GM12865 (cell line): ENCODE data around the gene PRG2.
"Not testable (repeated sequence)": the region's sequence is repeated elsewhere in the genome, so short reads cannot be mapped to it uniquely, and the experiment has no call there.

ENCODE experiments used
- DNase-seq: peaks from one replicate; pipeline ENCODE4 v3.0.0; 2010; ENCODE audit warnings: low read depth
- H3K4me3 ChIP-seq: 2 replicates; pipeline ENCODE4 v1.5.1; 2011; ENCODE audit warnings: mild to moderate bottlenecking, low read depth, low read length, control low read depth
- TF ChIP-seq, protein P1 (sequence below): IDR thresholded peaks from 2 replicates; pipeline ENCODE4 v1.5.1; 2011; ENCODE audit warnings: low read length, control low read depth, low read depth, inconsistent platforms; ENCODE audit not compliant: insufficient read depth; ENCODE audit errors: missing control alignments

PRG2 gene

DNA sequence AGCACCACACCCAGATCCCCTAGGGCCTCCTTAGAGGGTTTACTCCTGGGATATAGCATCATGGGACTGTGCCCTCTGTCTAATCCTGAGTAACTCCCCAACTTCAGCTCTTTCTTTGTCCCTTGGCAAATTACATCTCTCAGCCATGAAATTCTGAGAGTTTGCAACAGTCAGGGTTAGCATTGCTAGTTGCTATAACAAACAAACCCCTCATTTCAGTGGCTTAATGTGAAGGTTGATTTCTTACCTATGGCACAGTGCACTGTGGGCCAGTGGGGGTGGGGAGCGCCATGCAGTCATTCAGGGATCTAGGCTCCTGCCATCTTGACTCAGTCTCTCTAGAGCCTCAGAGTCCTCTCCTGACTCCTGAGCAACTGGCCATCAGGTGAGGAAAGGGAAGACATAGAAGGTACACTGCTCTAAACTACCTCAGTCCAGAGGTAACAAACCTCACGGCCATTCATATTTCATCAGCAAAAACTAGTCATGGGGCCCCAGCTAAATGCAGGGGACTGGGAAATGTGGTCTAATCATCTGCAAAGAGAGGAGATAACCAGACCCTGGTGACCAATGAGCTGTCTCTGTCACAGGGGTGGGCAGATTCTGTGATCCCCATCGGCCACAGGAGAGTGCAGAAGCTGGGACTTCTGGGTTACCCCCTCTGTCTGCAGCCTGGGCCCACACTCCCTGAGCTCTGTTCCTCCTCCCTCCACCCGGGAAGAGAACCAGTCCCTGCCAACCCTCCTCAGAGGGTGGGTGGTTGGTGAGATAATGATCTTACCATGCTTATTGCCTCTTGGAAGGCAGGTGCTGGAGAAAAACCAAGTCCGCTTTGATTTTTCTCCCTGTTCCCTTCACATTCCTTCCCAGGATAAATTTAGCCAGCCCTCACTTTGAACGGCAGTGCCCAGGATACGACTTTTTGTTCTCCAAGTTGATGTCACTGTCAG, 27.0 kb downstream of the PRG2 start:
- no peak overlapping the region for H3K4me3 ChIP-seq
- TF ChIP-seq, protein P1, sequence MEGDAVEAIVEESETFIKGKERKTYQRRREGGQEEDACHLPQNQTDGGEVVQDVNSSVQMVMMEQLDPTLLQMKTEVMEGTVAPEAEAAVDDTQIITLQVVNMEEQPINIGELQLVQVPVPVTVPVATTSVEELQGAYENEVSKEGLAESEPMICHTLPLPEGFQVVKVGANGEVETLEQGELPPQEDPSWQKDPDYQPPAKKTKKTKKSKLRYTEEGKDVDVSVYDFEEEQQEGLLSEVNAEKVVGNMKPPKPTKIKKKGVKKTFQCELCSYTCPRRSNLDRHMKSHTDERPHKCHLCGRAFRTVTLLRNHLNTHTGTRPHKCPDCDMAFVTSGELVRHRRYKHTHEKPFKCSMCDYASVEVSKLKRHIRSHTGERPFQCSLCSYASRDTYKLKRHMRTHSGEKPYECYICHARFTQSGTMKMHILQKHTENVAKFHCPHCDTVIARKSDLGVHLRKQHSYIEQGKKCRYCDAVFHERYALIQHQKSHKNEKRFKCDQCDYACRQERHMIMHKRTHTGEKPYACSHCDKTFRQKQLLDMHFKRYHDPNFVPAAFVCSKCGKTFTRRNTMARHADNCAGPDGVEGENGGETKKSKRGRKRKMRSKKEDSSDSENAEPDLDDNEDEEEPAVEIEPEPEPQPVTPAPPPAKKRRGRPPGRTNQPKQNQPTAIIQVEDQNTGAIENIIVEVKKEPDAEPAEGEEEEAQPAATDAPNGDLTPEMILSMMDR = no peak
- DNase-seq = no peak

DNA sequence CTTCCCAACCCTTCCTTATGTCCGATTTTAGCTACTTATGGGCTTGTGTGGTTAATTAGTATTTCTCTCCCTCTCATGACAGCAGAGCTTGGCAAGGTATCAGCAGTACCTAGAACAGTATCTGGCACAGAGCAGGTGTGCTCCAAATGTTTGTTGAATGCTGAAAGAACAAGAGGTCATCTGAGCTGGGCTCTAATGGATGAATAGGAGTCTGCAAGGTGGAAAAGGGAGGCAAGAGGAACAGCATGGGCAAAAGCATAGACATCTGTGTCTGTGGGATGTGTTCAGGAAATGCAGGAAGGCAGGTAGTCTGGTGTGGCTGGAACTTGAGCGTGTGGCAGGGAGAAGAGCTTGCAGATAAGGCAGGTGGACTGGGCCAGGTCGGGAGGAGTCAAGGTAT, 28.5 kb downstream of the PRG2 start:
- TF ChIP-seq, protein P1 = no peak

DNA sequence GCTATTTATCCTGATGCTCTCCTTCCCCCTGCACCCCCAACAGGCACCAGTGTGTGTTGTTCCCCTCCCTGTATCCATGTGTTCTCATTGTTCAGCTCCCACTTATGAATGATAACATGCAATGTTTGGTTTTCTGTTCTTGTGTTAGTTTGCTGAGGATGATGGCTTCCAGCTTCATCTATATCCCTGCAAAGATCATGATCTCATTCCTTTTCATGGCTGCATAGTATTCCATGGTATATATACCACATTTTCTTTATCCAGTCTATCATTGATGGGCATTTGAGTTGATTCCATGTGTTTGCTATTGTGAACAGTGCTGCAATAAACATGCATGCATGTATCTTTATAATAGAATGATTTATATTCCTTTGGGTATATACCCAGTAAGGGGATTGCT, 29.0 kb downstream of the PRG2 start:
- H3K4me3 ChIP-seq, DNase-seq: not testable (repeated sequence)

More for the DNA sequence above, 28.5 kb downstream of the PRG2 start:
- H3K4me3 ChIP-seq = no peak overlapping the region
- no peak for DNase-seq

DNA sequence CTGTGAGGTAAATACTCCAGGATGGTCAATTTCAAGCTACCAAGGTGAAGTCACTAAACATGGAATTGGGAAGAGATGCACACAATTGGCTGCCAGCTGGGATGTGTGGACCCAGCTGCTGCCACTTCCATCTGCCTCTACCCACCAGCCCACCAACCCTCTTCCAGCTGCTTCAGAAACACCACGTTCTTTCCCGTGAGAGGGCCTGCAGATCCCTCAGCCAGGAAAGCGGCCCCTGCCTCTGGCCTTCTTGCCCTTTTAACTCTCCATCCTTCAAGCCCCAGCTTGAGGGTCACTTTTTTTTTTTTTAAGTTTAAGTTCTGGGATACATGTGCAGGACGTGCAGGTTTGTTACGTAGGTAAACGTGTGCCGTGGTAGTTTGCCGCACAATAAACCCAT, 29.5 kb downstream of the PRG2 start:
- no peak for DNase-seq
- H3K4me3 ChIP-seq = no peak overlapping the region
- TF ChIP-seq, protein P1 = no peak

DNA sequence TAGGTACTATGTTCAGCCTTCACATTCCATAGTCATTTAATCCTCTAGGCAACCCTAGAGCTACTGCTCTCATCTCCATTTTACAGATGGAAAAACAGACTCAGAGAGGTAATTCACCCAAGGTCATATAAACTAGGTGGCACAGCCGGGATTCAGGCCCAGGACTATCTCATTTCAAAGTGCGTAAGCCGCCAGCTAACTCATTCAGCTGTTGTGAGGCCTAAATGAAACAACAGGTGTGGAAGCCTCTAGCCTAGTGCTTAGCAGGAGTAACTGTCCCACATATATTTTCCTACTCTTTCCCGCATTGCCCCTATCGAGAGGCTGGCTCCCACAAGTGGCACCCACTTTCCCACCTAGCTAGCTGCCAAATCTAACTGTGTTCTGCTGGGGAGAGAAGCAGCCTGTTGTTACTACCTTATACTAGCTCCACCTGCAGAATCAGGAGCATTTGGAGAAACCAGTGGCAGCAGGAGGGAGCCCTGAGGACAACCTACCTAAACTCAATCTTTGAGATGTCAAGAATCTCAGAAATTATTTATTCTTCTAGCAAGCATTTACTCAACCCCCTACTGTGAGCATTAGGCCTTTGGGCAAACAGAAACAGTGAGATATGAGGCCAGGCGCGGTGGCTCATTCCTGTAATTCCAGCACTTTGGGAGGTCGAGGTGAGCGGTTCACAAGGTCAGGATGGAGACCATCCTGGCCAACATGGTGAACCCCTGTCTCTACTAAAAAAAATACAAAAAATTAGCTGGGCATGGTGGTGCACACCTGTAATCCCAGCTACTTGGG, 30.4 kb downstream of the PRG2 start:
- TF ChIP-seq, protein P1 = no peak
- DNase-seq = no peak
- H3K4me3 ChIP-seq = no peak overlapping the region

DNA sequence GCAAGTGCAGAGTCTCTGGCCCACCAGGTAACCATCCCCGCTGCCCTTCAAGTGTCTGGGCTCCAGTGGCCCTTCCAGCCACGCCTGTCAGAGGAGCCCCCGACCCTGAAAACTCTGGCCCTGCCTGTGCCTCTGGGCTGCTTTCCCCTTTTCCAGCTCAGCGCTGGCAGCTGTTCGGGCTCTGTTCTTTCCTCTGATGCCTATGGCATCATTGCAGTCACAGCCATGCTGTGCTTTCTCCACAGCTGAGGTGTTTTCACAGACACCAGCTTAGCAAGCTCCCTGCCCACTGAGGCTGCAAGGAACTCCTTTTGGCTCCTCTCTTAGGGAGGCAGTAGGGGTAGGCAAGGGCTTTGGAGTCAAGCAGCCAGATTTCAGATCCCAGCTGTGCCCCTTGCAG, 31.1 kb downstream of the PRG2 start:
- TF ChIP-seq, protein P1 = no peak

DNA sequence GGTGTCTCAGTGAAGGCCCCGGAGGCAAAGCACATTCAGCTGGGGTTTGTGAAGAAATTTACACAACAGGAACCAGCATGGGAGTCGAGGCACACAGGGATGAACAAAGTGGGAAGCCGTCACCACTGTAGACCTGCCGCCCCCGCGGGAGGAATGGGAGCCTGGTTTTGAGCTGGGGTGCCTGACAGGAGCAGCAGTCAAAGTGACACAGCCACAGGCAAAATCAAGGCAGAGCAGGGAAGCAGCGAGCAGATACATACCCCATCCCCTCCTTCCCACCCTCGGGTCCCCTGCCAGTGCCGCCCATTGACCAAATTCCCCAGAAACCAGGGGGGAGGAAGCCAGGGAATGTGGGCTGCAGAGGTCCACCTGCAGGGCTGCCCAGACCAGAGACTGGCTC, 31.5 kb downstream of the PRG2 start:
- H3K4me3 ChIP-seq = no peak overlapping the region
- TF ChIP-seq, protein P1 = no peak
- no peak for DNase-seq

More for the DNA sequence above, 31.1 kb downstream of the PRG2 start:
- no peak for DNase-seq
- no peak overlapping the region for H3K4me3 ChIP-seq
